ENCODE results near the gene GRID1. TPM values are rescaled to one million over a fixed set of nuclear protein-coding genes. Genes with fewer than 3 reads are reported as not detected.
A peak's percentile ranks its signal among the peaks of the same experiment; 100 is the strongest.

Gene GRID1
- polyA plus RNA-seq, 1 experiment: 0.49 TPM

DNA sequence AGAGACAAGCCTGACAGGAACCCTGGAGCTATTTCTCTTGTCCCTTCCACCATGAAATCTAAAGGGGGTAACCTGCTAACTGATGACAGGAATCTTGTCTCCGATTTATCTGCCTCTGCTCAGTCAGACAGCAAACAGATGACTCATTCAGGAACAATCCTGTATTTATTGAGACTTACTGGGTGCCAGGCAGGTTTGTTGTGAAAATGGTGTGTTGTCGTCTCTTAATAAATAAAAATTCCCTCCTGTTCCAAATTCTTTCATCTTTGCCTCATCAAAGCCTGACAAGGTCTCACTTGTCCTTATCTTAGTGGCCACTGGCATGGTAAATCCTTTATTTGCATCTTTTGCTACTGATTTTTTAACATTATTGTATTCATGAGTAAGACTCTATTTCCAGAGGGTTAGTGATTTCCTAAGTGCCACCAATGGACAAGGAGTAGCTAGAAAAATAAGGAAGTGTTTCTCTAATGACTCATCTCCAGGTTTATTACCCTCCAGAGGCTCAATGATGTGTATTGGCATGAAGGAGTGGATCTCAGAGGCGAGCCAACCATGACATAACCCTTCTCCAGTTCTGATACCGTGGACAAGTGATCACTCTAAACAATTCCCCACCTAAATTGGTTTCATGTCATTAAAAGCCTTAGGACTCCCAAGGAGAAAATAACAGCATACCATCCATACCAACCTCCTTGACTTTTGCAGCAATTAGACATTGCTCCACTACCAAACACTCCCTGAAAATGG lies 724.0 kb downstream of the GRID1 start:
- CTCF ChIA-PET: no interaction called here
- POLR2A ChIA-PET: no interaction called here
- H3K4me3 ChIP-seq (ENCODE audit: low read depth, low read length): no peak overlapping the region

DNA sequence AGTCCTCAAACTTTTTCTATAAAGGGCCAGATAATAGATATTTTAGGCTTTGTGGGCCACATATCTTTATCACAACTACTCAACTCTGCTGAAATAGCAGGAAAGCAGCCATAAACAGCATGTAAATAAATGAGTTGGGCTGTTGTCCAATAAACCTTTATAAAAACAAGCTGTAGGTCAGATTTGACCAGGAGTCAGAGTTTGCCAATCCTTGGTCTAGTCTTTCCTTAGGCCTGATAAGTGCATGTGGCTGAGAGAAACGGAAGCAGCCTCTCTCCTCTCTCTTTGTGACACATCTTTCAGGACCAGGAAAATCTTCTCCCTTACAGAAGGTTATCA lies 724.5 kb downstream of the GRID1 start:
- H3K4me3 ChIP-seq (ENCODE audit: low read depth, low read length): no peak overlapping the region
- ChIA-PET CTCF (interaction anchor here (0.9 kb wide), 1 partner anchor 17 kb away, joined by 3 read pairs; no protein-coding TSS in a partner anchor), POLR2A (no interaction called here)
- no peak for DNase-seq (ENCODE audit: low read depth)
- TF ChIP-seq, protein P1, sequence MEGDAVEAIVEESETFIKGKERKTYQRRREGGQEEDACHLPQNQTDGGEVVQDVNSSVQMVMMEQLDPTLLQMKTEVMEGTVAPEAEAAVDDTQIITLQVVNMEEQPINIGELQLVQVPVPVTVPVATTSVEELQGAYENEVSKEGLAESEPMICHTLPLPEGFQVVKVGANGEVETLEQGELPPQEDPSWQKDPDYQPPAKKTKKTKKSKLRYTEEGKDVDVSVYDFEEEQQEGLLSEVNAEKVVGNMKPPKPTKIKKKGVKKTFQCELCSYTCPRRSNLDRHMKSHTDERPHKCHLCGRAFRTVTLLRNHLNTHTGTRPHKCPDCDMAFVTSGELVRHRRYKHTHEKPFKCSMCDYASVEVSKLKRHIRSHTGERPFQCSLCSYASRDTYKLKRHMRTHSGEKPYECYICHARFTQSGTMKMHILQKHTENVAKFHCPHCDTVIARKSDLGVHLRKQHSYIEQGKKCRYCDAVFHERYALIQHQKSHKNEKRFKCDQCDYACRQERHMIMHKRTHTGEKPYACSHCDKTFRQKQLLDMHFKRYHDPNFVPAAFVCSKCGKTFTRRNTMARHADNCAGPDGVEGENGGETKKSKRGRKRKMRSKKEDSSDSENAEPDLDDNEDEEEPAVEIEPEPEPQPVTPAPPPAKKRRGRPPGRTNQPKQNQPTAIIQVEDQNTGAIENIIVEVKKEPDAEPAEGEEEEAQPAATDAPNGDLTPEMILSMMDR (IDR thresholded peaks at IDR 0.05; ENCODE audit: insufficient read depth, low read depth, low read length): no peak
- H3K36me3 ChIP-seq (ENCODE audit: control insufficient read depth, insufficient read depth, low read length): no peaks in the 10 kb centered on the region
- H3K27me3 ChIP-seq (ENCODE audit: control insufficient read depth, insufficient read depth, low read length): no peaks in the 10 kb centered on the region

More for the DNA sequence above, 724.0 kb downstream of the GRID1 start:
- DNase-seq (ENCODE audit: low read depth): peak; percentile 63
- Histone ChIP-seq H3K36me3 (ENCODE audit: control insufficient read depth, insufficient read depth, low read length) (no peaks in the 10 kb centered on the region), H3K27me3 (ENCODE audit: control insufficient read depth, insufficient read depth, low read length) (no peaks in the 10 kb centered on the region)
- TF ChIP-seq, protein P1 (IDR thresholded peaks at IDR 0.05; ENCODE audit: insufficient read depth, low read depth, low read length): no peak

DNA sequence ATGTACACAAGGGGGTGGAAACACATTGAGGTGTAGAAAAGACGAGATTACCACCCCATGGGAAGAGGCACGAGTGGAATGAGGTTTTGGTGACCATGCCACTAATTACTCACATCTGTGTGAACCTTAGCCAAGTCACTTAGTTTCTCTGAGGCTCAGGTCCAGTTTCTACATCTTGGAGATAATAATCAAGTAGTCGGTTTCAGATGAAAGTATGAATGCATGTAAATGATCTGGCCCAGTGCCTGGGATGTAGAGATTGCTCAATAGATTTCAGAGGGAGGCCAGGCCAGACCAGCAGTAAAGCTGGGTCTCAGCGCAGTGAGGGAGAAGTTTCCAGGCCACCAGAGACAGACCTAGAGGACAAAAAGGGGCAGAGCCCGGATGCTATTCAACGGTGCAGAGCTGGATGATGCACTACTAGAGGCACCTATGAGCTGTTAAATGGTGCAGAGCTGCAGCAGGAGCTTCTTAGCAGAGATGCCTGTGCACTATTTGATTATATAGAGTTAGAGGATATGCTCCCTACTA lies 725.1 kb downstream of the GRID1 start:
- CTCF ChIA-PET: interaction anchor here (0.9 kb wide), 1 partner anchor 17 kb away, joined by 3 read pairs; no protein-coding TSS in a partner anchor
- DNase-seq (ENCODE audit: low read depth): no peak
- no peaks in the 10 kb centered on the region for H3K36me3 ChIP-seq (ENCODE audit: control insufficient read depth, insufficient read depth, low read length)
- H3K4me3 ChIP-seq (ENCODE audit: low read depth, low read length): no peak overlapping the region
- no peaks in the 10 kb centered on the region for H3K27me3 ChIP-seq (ENCODE audit: control insufficient read depth, insufficient read depth, low read length)
- TF ChIP-seq, protein P1 (IDR thresholded peaks at IDR 0.05; ENCODE audit: insufficient read depth, low read depth, low read length): no peak
- POLR2A ChIA-PET: no interaction called here

DNA sequence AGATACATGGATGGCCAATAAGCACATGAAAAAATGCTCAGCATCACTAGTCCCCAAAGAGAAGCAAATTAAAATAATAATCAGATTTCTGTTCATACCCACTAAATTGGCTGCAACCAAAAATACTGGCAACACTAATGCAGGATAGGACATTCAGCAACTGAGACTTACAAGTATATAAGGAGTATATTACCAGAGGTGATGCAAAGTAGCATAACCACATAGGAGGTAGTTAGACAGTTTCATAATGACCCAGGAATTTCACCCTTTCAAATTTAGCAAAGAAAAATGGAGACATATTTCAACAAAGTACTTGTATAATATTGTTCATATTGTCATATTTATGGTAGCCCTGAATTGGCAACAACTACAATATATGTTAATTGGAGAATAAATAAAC lies 727.8 kb downstream of the GRID1 start:
- TF ChIP-seq, protein P1 (IDR thresholded peaks at IDR 0.05; ENCODE audit: insufficient read depth, low read depth, low read length): no peak
- ChIA-PET POLR2A (no interaction called here), CTCF (no interaction called here)
- Histone ChIP-seq H3K36me3 (ENCODE audit: control insufficient read depth, insufficient read depth, low read length) (no peaks in the 10 kb centered on the region), H3K4me3 (ENCODE audit: low read depth, low read length) (no peak overlapping the region), H3K27me3 (ENCODE audit: control insufficient read depth, insufficient read depth, low read length) (no peaks in the 10 kb centered on the region)
- DNase-seq (ENCODE audit: low read depth): no peak

DNA sequence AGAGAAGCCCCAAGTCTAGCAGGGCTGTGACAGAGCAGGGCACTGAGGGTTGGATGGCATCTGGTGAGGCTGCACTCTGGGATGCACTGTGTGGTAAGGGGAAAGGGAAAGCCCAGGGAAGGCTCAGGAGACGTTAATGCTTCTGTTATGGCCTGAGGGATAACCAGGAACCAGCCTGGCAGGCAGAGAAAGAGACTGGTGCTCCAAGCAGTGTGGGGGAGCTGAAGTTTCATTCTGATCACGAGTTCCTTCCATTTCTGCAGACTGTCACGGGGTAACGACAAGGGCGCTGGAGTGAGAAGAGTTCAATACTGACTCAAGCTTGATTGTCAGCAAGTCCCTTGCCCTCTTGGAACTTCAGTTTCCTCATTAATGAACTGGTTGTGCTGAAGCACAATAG lies 730.9 kb downstream of the GRID1 start:
- CTCF ChIA-PET: no interaction called here
- no peak overlapping the region for H3K4me3 ChIP-seq (ENCODE audit: low read depth, low read length)
- POLR2A ChIA-PET: no interaction called here
- TF ChIP-seq, protein P1 (IDR thresholded peaks at IDR 0.05; ENCODE audit: insufficient read depth, low read depth, low read length): no peak
- DNase-seq (ENCODE audit: low read depth): no peak
- no peaks in the 10 kb centered on the region for H3K36me3 ChIP-seq (ENCODE audit: control insufficient read depth, insufficient read depth, low read length)
- no peaks in the 10 kb centered on the region for H3K27me3 ChIP-seq (ENCODE audit: control insufficient read depth, insufficient read depth, low read length)
